BE2C (cell line): ENCODE data around the gene OIP5. TPM values are rescaled to one million over a fixed set of nuclear protein-coding genes. Genes with fewer than 3 reads are reported as not detected.

Experiments used
- DNase-seq: peaks from one replicate; pipeline ENCODE4 v3.0.0-alpha.2; 2020
- H3K27me3 ChIP-seq: fragments of 250-450 bp; sonication (Bioruptor Pico); 2 replicates; pipeline ENCODE4 v1.5.1; 2020; ENCODE audit warnings: mild to moderate bottlenecking
- H3K36me3 ChIP-seq: fragments of 250-450 bp; sonication (Bioruptor Pico); 2 replicates; pipeline ENCODE4 v1.5.1; 2020; ENCODE audit warnings: mild to moderate bottlenecking
- H3K4me1 ChIP-seq: fragments of 250-450 bp; sonication (Bioruptor Pico); 2 replicates; pipeline ENCODE4 v1.5.1; 2020
- H3K4me3 ChIP-seq: 2 replicates; pipeline ENCODE4 v1.5.1; 2011; ENCODE audit warnings: low read depth, low read length
- H3K9me3 ChIP-seq: fragments of 250-450 bp; sonication (Bioruptor Pico); 2 replicates; pipeline ENCODE4 v1.5.1; 2020
- CTCF ChIP-seq: IDR thresholded peaks from 2 replicates; pipeline ENCODE4 v1.5.1; 2012; ENCODE audit warnings: mild to moderate bottlenecking, low read depth, low read length
- polyA plus RNA-seq: library from polyadenylated mRNA; unstranded; fragments of >200 nt; gene quantifications from one replicate; pipeline ENCODE4 v1.2.1, GENCODE V29; 2012; ENCODE audit warnings: low read depth, missing spikeins; ENCODE audit not compliant: insufficient read length, insufficient read depth

Gene OIP5
- 2.7 TPM for polyA plus RNA-seq

GRCh38 chr15:41332194-41333025 is at the start of gene OIP5, which contains the start of gene NUSAP1:
OIP5 (minus strand) TSS chr15:41332591; CDS start chr15:41332561, 30 bp downstream.
NUSAP1 (plus strand) TSS chr15:41332881; CDS start chr15:41332958, 77 bp downstream.
- Histone ChIP-seq H3K4me1 (no peaks in the 10 kb centered on the region), H3K27me3 (no peaks in the 10 kb centered on the region), H3K9me3 (no peaks in the 10 kb centered on the region), H3K4me3 (peak within 1 kb of the TSS; percentile 88), H3K36me3 (peaks cover 3% of the 10 kb centered on the region; the same call in 1 of the 2 replicates)
- no peak for TF ChIP-seq CTCF
- DNase-seq = peak; percentile 99

DNA sequence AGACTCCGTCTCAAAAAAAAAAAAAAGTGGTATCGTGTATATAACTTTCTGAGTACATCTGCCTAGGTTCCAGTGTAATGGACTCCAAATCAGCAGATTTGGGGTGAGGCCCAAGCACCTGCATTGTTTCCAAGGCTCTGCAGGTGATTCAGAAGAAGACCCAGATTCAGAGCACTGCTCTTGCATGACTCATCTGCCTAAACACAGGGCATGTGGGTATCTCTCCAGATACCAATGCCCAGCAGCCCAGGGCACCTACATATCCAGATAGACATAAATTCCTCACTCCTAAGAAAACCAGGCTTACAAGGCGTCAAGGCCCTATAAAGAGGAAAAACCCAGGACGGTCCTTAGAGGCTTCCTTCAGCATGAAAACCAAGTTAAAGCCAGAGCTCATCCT is 45.6 kb upstream of the OIP5 start:
- Histone ChIP-seq H3K36me3 (peaks cover 76% of the 10 kb centered on the region), H3K27me3 (no peaks in the 10 kb centered on the region), H3K9me3 (no peaks in the 10 kb centered on the region), H3K4me3 (no peak overlapping the region), H3K4me1 (no peaks in the 10 kb centered on the region)
- no peak for TF ChIP-seq CTCF
- DNase-seq = no peak

DNA sequence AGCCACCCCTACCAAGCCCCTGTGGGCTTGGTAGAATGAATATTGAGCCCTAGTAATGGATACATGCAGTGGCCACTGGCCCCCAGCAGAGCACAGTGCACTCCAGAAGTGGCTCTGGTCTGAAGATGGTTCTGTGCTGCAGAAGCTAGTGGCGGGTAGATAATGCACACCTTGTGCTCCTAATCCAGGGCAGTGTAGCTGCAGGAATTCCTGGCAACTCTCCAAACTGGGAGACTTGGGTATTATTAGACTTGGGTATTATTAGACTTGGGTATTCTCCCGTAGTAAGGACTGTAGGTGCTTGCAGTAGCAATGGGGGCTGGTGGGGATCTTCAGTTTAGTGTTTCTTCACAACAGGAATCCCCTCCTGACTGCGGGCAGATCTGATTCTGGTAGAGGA is 35.0 kb upstream of the OIP5 start:
- H3K4me1 ChIP-seq = no peaks in the 10 kb centered on the region
- no peaks in the 10 kb centered on the region for H3K9me3 ChIP-seq
- no peak overlapping the region for H3K4me3 ChIP-seq
- no peak for TF ChIP-seq CTCF
- DNase-seq = no peak
- H3K36me3 ChIP-seq = peaks cover 91% of the 10 kb centered on the region
- no peaks in the 10 kb centered on the region for H3K27me3 ChIP-seq

DNA sequence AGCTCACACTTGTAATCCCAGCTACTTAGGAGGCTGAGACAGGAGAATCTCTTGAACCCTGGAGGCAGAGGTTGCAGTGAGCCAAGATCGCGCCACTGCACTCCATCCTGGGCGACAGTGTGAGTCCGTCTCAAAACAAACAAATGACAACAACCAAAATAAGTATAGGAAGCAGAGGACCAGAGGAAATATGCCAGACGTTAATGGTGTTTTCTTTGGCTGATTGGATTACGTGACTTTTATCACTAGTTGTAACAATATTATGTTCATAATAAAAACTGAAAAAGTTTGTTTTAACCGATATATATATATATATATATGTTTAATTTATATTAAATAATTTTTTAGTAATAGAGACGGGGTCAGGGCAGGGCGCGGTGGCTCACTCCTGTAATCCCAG is 22.0 kb upstream of the OIP5 start:
- H3K9me3 ChIP-seq = no peaks in the 10 kb centered on the region
- no peak overlapping the region for H3K4me3 ChIP-seq
- no peaks in the 10 kb centered on the region for H3K27me3 ChIP-seq
- no peak for TF ChIP-seq CTCF
- peaks cover 87% of the 10 kb centered on the region for H3K36me3 ChIP-seq
- no peak for DNase-seq
- no peaks in the 10 kb centered on the region for H3K4me1 ChIP-seq

GRCh38 chr15:41350057-41350717 is 17.8 kb upstream of the OIP5 start:
- Histone ChIP-seq H3K27me3 (no peaks in the 10 kb centered on the region), H3K36me3 (peaks cover 79% of the 10 kb centered on the region), H3K4me1 (no peaks in the 10 kb centered on the region), H3K4me3 (no peak overlapping the region), H3K9me3 (no peaks in the 10 kb centered on the region)
- no peak for TF ChIP-seq CTCF
- no peak for DNase-seq

GRCh38 chr15:41347236-41347635 is 14.8 kb upstream of the OIP5 start:
- no peaks in the 10 kb centered on the region for H3K4me1 ChIP-seq
- no peaks in the 10 kb centered on the region for H3K9me3 ChIP-seq
- no peaks in the 10 kb centered on the region for H3K27me3 ChIP-seq
- no peak for TF ChIP-seq CTCF
- no peak overlapping the region for H3K4me3 ChIP-seq
- no peak for DNase-seq
- peaks cover 77% of the 10 kb centered on the region for H3K36me3 ChIP-seq
